Measurements from ENCODE around the gene PLPP4. TPM values are rescaled to one million over a fixed set of nuclear protein-coding genes. Genes with fewer than 3 reads are reported as not detected.

The PLPP4 gene
- total RNA-seq, 1 donor from 2014 or later = not detected

DNA sequence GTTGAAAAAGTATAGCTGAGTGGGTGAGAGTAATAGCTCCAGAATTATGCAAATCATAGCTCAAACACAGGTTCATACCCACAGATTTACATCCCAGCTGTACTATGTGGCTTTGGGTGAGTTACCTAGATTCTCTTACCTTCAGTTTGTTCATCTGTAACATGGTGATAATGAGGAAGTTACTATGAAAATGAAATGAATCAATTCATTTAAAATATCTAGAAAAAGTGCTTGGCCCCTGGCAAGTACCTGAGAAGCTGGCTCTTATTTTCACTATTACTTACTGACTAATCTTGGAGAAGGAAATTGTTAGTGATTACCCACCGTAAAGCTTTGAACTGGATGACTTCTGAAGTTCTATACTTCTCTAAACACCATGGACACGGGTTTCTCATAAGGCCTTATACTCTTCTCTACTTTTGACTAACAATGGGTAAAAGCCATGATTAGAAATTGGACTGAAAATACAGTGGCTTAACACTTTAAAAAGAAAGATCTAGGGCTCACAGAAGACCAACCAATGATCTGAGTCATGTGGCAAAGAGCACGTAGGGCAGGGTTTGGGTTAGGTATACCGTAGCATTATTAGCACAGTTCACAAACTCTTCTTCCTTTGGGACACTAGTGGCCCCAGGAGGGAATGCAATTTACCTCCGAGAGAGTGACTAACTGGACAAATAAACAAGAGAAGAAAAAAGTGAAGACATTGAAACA is 149.2 kb downstream of the PLPP4 start:
- no peak overlapping the region for H3K27ac ChIP-seq
- no peaks in the 10 kb centered on the region for H3K4me1 ChIP-seq
- no peaks in the 10 kb centered on the region for H3K9me3 ChIP-seq
- no peak for DNase-seq (ENCODE audit: low spot score in 2 of 2)
- TF ChIP-seq CTCF (IDR thresholded peaks at IDR 0.05) = no peak
- H3K36me3 ChIP-seq = no peaks in the 10 kb centered on the region
- no peak overlapping the region for H3K4me3 ChIP-seq
- intact Hi-C loops (cut with DNase I) = no loop called here
- no peaks in the 10 kb centered on the region for H3K27me3 ChIP-seq

- TF ChIP-seq CTCF (IDR thresholded peaks at IDR 0.05) = no peak
- DNase-seq (ENCODE audit: low spot score in 2 of 2) = no peak
These were observed 150.1 kb downstream of the PLPP4 start for GRCh38 chr10:120607016-120607709.

GRCh38 chr10:120607710-120608703 is 151.0 kb downstream of the PLPP4 start:
- Histone ChIP-seq H3K36me3 (no peaks in the 10 kb centered on the region), H3K4me1 (no peaks in the 10 kb centered on the region), H3K27me3 (no peaks in the 10 kb centered on the region), H3K27ac (no peak overlapping the region), H3K9me3 (no peaks in the 10 kb centered on the region), H3K4me3 (no peak overlapping the region)
- TF ChIP-seq CTCF (IDR thresholded peaks at IDR 0.05) = no peak
- no peak for DNase-seq (ENCODE audit: low spot score in 2 of 2)
- intact Hi-C loops (cut with DNase I) = no loop called here

More at GRCh38 chr10:120607016-120607709, 150.1 kb downstream of the PLPP4 start:
- Histone ChIP-seq H3K9me3 (no peaks in the 10 kb centered on the region), H3K4me3 (no peak overlapping the region), H3K4me1 (no peaks in the 10 kb centered on the region), H3K27me3 (no peaks in the 10 kb centered on the region), H3K36me3 (no peaks in the 10 kb centered on the region), H3K27ac (no peak overlapping the region)
- intact Hi-C loops (cut with DNase I) = no loop called here

GRCh38 chr10:120609006-120609405 is 152.0 kb downstream of the PLPP4 start:
- Histone ChIP-seq H3K4me3 (no peak overlapping the region), H3K9me3 (no peaks in the 10 kb centered on the region), H3K27ac (no peak overlapping the region), H3K36me3 (no peaks in the 10 kb centered on the region), H3K27me3 (no peaks in the 10 kb centered on the region), H3K4me1 (no peaks in the 10 kb centered on the region)
- DNase-seq (ENCODE audit: low spot score in 2 of 2) = no peak
- no peak for TF ChIP-seq CTCF (IDR thresholded peaks at IDR 0.05)
- intact Hi-C loops (cut with DNase I) = no loop called here

- TF ChIP-seq CTCF (IDR thresholded peaks at IDR 0.05) = no peak
- no peaks in the 10 kb centered on the region for H3K27me3 ChIP-seq
- H3K4me1 ChIP-seq = no peaks in the 10 kb centered on the region
- intact Hi-C loops (cut with DNase I) = no loop called here
- no peaks in the 10 kb centered on the region for H3K36me3 ChIP-seq
- H3K27ac ChIP-seq = no peak overlapping the region
- no peak overlapping the region for H3K4me3 ChIP-seq
- DNase-seq (ENCODE audit: low spot score in 2 of 2) = no peak
- peaks cover 0 to under 1% of the 10 kb centered on the region in 2 donors for H3K9me3 ChIP-seq
These were observed 153.8 kb downstream of the PLPP4 start for GRCh38 chr10:120610791-120611190.
